Measurements from ENCODE around the gene RGS14.

- TF ChIP-seq POLR2A (IDR thresholded peaks at IDR 0.05): no peak
- TF ChIP-seq, protein P1, sequence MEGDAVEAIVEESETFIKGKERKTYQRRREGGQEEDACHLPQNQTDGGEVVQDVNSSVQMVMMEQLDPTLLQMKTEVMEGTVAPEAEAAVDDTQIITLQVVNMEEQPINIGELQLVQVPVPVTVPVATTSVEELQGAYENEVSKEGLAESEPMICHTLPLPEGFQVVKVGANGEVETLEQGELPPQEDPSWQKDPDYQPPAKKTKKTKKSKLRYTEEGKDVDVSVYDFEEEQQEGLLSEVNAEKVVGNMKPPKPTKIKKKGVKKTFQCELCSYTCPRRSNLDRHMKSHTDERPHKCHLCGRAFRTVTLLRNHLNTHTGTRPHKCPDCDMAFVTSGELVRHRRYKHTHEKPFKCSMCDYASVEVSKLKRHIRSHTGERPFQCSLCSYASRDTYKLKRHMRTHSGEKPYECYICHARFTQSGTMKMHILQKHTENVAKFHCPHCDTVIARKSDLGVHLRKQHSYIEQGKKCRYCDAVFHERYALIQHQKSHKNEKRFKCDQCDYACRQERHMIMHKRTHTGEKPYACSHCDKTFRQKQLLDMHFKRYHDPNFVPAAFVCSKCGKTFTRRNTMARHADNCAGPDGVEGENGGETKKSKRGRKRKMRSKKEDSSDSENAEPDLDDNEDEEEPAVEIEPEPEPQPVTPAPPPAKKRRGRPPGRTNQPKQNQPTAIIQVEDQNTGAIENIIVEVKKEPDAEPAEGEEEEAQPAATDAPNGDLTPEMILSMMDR (IDR thresholded peaks at IDR 0.05): no peak
Measured at GRCh38 chr5:177386542-177386941, 28.8 kb downstream of the RGS14 start.
